Measurements from ENCODE around the gene TMTC3.

Gene TMTC3

GRCh38 chr12:88111074-88111652 lies 30.9 kb upstream of the TMTC3 start:
- H3K79me1 ChIP-seq (replicated peaks; ENCODE audit: low read length, poor library complexity, severe bottlenecking) = no peaks in the 10 kb centered on the region
- no peak overlapping the region for H2BK12ac ChIP-seq (ENCODE audit: low read length in 2 of 2)
- peak overlapping the region in 1 of 2 experiments; percentile 64 for H3K4me3 ChIP-seq (ENCODE audit: insufficient read depth in 1 of 2, low read depth in 1 of 2, low read length in 2 of 2)
- DNase-seq = peak; percentile 46
- WGBS = 71% methylated on average over 1 of the region's 1 CpG
- H3K27ac ChIP-seq (ENCODE audit: low read length, poor library complexity, severe bottlenecking) = no peak overlapping the region
- no peak overlapping the region for H3K23ac ChIP-seq (ENCODE audit: low read length in 2 of 2)
- H3K14ac ChIP-seq (ENCODE audit: low read length in 2 of 2) = no peak overlapping the region
- no peaks in the 10 kb centered on the region for H3K27me3 ChIP-seq (ENCODE audit: control insufficient read depth in 1 of 2, insufficient read depth in 1 of 2, low read length in 2 of 2)
- H2BK15ac ChIP-seq (ENCODE audit: low read depth, poor library complexity, severe bottlenecking) = no peak overlapping the region
- H3K4ac ChIP-seq (ENCODE audit: low read depth in 1 of 2, low read length in 2 of 2) = no peak overlapping the region
- H3K4me2 ChIP-seq (ENCODE audit: low read length, poor library complexity, severe bottlenecking) = no peak overlapping the region
- no peak overlapping the region for H4K91ac ChIP-seq (ENCODE audit: low read length)
- no peak overlapping the region for H2AFZ ChIP-seq (ENCODE audit: low read depth, low read length)
- H2BK5ac ChIP-seq (ENCODE audit: low read depth, low read length, poor library complexity, severe bottlenecking) = no peak overlapping the region
- no peak overlapping the region for H2BK120ac ChIP-seq (ENCODE audit: low read depth, low read length)
- H3K18ac ChIP-seq (ENCODE audit: low read depth in 1 of 2, low read length in 2 of 2) = no peak overlapping the region
- H3K4me1 ChIP-seq (ENCODE audit: control insufficient read depth, insufficient read depth, low read depth, low read length) = no peaks in the 10 kb centered on the region
- peaks cover 3 to 60% of the 10 kb centered on the region in 2 experiments for H3K36me3 ChIP-seq (ENCODE audit: control insufficient read depth in 1 of 2, insufficient read depth in 2 of 2, low read depth in 1 of 2, low read length in 2 of 2)
- H2AK5ac ChIP-seq (ENCODE audit: low read length, severe bottlenecking) = no peak overlapping the region
- no peaks in the 10 kb centered on the region for H3K9me3 ChIP-seq (ENCODE audit: control insufficient read depth, low read length)
- peak overlapping the region; percentile 89 for H3K9ac ChIP-seq (ENCODE audit: low read length)
- no peak overlapping the region for H4K8ac ChIP-seq (ENCODE audit: low read length)

- no CpG with 5 or more reads among the region's 3 CpGs for WGBS
These were observed 28.2 kb upstream of the TMTC3 start for GRCh38 chr12:88113871-88114270.

DNA sequence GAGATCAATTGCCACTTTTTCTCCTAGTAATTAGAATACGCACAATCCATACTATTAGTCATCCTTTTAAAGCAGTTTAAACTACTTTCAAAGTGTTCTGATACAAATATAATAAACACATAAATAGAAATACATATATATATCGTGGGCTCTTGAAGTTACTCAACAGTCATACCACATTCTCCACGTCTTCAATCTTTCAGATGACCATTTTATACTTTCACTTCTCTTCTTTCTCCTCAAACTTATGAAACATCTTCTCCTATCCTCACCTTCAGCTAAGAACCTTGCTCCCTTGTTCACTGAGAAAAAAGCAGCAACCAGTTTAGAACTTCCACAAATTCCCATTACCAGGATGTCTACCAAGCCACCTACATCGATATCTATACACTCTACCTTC lies 19.4 kb upstream of the TMTC3 start:
- Histone ChIP-seq H2BK12ac (ENCODE audit: low read length in 2 of 2) (no peak overlapping the region), H3K27me3 (ENCODE audit: control insufficient read depth in 1 of 2, insufficient read depth in 1 of 2, low read length in 2 of 2) (no peaks in the 10 kb centered on the region), H3K4ac (ENCODE audit: low read depth in 1 of 2, low read length in 2 of 2) (no peak overlapping the region), H2BK120ac (ENCODE audit: low read depth, low read length) (no peak overlapping the region), H3K23ac (ENCODE audit: low read length in 2 of 2) (no peak overlapping the region), H3K9ac (ENCODE audit: low read length) (no peak overlapping the region), H2BK5ac (ENCODE audit: low read depth, low read length, poor library complexity, severe bottlenecking) (no peak overlapping the region), H4K8ac (ENCODE audit: low read length) (no peak overlapping the region), H3K9me3 (ENCODE audit: control insufficient read depth, low read length) (no peaks in the 10 kb centered on the region), H3K4me2 (ENCODE audit: low read length, poor library complexity, severe bottlenecking) (no peak overlapping the region), H4K91ac (ENCODE audit: low read length) (no peak overlapping the region), H3K79me1 (replicated peaks; ENCODE audit: low read length, poor library complexity, severe bottlenecking) (no peaks in the 10 kb centered on the region), H3K27ac (ENCODE audit: low read length, poor library complexity, severe bottlenecking) (no peak overlapping the region), H3K4me1 (ENCODE audit: control insufficient read depth, insufficient read depth, low read depth, low read length) (no peaks in the 10 kb centered on the region), H3K4me3 (ENCODE audit: insufficient read depth in 1 of 2, low read depth in 1 of 2, low read length in 2 of 2) (no peak overlapping the region), H3K18ac (ENCODE audit: low read depth in 1 of 2, low read length in 2 of 2) (no peak overlapping the region), H2AK5ac (ENCODE audit: low read length, severe bottlenecking) (no peak overlapping the region), H2AFZ (ENCODE audit: low read depth, low read length) (no peak overlapping the region), H2BK15ac (ENCODE audit: low read depth, poor library complexity, severe bottlenecking) (no peak overlapping the region), H3K36me3 (ENCODE audit: control insufficient read depth in 1 of 2, insufficient read depth in 2 of 2, low read depth in 1 of 2, low read length in 2 of 2) (peaks cover 0 to 71% of the 10 kb centered on the region in 2 experiments), H3K14ac (ENCODE audit: low read length in 2 of 2) (no peak overlapping the region)
- 63% methylated on average over 3 of the region's 4 CpGs for WGBS
- DNase-seq = no peak

More at GRCh38 chr12:88113871-88114270, 28.2 kb upstream of the TMTC3 start:
- H4K8ac ChIP-seq (ENCODE audit: low read length) = no peak overlapping the region
- no peak overlapping the region for H2BK120ac ChIP-seq (ENCODE audit: low read depth, low read length)
- H3K4me1 ChIP-seq (ENCODE audit: control insufficient read depth, insufficient read depth, low read depth, low read length) = no peaks in the 10 kb centered on the region
- H2AFZ ChIP-seq (ENCODE audit: low read depth, low read length) = no peak overlapping the region
- H3K27me3 ChIP-seq (ENCODE audit: control insufficient read depth in 1 of 2, insufficient read depth in 1 of 2, low read length in 2 of 2) = no peaks in the 10 kb centered on the region
- H3K4me3 ChIP-seq (ENCODE audit: insufficient read depth in 1 of 2, low read depth in 1 of 2, low read length in 2 of 2) = no peak overlapping the region
- no peak overlapping the region for H2BK5ac ChIP-seq (ENCODE audit: low read depth, low read length, poor library complexity, severe bottlenecking)
- H3K36me3 ChIP-seq (ENCODE audit: control insufficient read depth in 1 of 2, insufficient read depth in 2 of 2, low read depth in 1 of 2, low read length in 2 of 2) = peaks cover 3 to 61% of the 10 kb centered on the region in 2 experiments
- H3K9me3 ChIP-seq (ENCODE audit: control insufficient read depth, low read length) = no peaks in the 10 kb centered on the region
- no peak overlapping the region for H3K27ac ChIP-seq (ENCODE audit: low read length, poor library complexity, severe bottlenecking)
- no peak overlapping the region for H2AK5ac ChIP-seq (ENCODE audit: low read length, severe bottlenecking)
- H3K14ac ChIP-seq (ENCODE audit: low read length in 2 of 2) = no peak overlapping the region
- DNase-seq = peak; percentile 9
- H3K79me1 ChIP-seq (replicated peaks; ENCODE audit: low read length, poor library complexity, severe bottlenecking) = no peaks in the 10 kb centered on the region
- H3K23ac ChIP-seq (ENCODE audit: low read length in 2 of 2) = no peak overlapping the region
- no peak overlapping the region for H2BK15ac ChIP-seq (ENCODE audit: low read depth, poor library complexity, severe bottlenecking)
- no peak overlapping the region for H2BK12ac ChIP-seq (ENCODE audit: low read length in 2 of 2)
- no peak overlapping the region for H3K18ac ChIP-seq (ENCODE audit: low read depth in 1 of 2, low read length in 2 of 2)
- no peak overlapping the region for H3K4me2 ChIP-seq (ENCODE audit: low read length, poor library complexity, severe bottlenecking)
- no peak overlapping the region for H3K4ac ChIP-seq (ENCODE audit: low read depth in 1 of 2, low read length in 2 of 2)
- no peak overlapping the region for H4K91ac ChIP-seq (ENCODE audit: low read length)
- H3K9ac ChIP-seq (ENCODE audit: low read length) = peak overlapping the region; percentile 55

GRCh38 chr12:88127099-88127498 lies 15.0 kb upstream of the TMTC3 start:
- no peak overlapping the region for H3K27ac ChIP-seq (ENCODE audit: low read length, poor library complexity, severe bottlenecking)

More at GRCh38 chr12:88127099-88127498, 15.0 kb upstream of the TMTC3 start:
- Histone ChIP-seq H3K4me2 (ENCODE audit: low read length, poor library complexity, severe bottlenecking) (no peak overlapping the region), H2BK12ac (ENCODE audit: low read length in 2 of 2) (no peak overlapping the region), H3K4ac (ENCODE audit: low read depth in 1 of 2, low read length in 2 of 2) (no peak overlapping the region), H2BK15ac (ENCODE audit: low read depth, poor library complexity, severe bottlenecking) (no peak overlapping the region), H3K27me3 (ENCODE audit: control insufficient read depth in 1 of 2, insufficient read depth in 1 of 2, low read length in 2 of 2) (no peaks in the 10 kb centered on the region), H3K9me3 (ENCODE audit: control insufficient read depth, low read length) (no peaks in the 10 kb centered on the region), H4K8ac (ENCODE audit: low read length) (no peak overlapping the region), H3K36me3 (ENCODE audit: control insufficient read depth in 1 of 2, insufficient read depth in 2 of 2, low read depth in 1 of 2, low read length in 2 of 2) (peaks cover 0 to 68% of the 10 kb centered on the region in 2 experiments), H3K4me1 (ENCODE audit: control insufficient read depth, insufficient read depth, low read depth, low read length) (no peaks in the 10 kb centered on the region), H3K14ac (ENCODE audit: low read length in 2 of 2) (no peak overlapping the region), H3K9ac (ENCODE audit: low read length) (no peak overlapping the region), H2AFZ (ENCODE audit: low read depth, low read length) (no peak overlapping the region), H3K79me1 (replicated peaks; ENCODE audit: low read length, poor library complexity, severe bottlenecking) (no peaks in the 10 kb centered on the region), H3K23ac (ENCODE audit: low read length in 2 of 2) (no peak overlapping the region), H2BK5ac (ENCODE audit: low read depth, low read length, poor library complexity, severe bottlenecking) (no peak overlapping the region), H3K18ac (ENCODE audit: low read depth in 1 of 2, low read length in 2 of 2) (no peak overlapping the region), H4K91ac (ENCODE audit: low read length) (no peak overlapping the region), H2BK120ac (ENCODE audit: low read depth, low read length) (no peak overlapping the region), H3K4me3 (ENCODE audit: insufficient read depth in 1 of 2, low read depth in 1 of 2, low read length in 2 of 2) (no peak overlapping the region), H2AK5ac (ENCODE audit: low read length, severe bottlenecking) (no peak overlapping the region)
- no peak for DNase-seq
- WGBS = 100% methylated on average over 3 of the region's 3 CpGs
